ENCODE measurements around the gene NCAM1.

The NCAM1 gene

DNA sequence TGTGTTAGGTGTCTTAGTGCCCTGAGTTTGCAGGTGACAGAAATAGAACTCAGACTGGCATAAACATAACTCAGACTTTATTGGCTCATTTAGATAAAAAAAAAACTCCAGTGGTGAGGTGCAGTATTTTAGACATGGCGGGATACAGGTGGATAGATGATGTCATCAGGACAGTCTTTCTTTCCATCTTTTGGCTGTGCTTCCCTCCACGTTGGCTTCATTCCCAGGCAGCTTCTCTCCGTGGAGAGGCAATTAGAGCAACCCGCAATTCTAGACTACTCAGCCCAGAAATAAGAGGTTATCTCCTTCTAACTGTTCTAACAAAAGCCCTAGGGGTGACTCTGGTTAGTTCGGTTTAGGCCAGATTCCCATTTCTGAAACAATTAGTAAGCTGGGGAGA lies 40.5 kb downstream of the NCAM1 start:
- Histone ChIP-seq H3K4me1 (peaks cover 57% of the 10 kb centered on the region), H3K36me3 (no peaks in the 10 kb centered on the region; the same call in none of the 2 replicates), H3K27me3 (no peaks in the 10 kb centered on the region), H3K4me3 (ENCODE audit: low read depth, low read length) (no peak overlapping the region), H3K9me3 (no peaks in the 10 kb centered on the region)
- peak; percentile 66 for DNase-seq
- TF ChIP-seq, protein P1, sequence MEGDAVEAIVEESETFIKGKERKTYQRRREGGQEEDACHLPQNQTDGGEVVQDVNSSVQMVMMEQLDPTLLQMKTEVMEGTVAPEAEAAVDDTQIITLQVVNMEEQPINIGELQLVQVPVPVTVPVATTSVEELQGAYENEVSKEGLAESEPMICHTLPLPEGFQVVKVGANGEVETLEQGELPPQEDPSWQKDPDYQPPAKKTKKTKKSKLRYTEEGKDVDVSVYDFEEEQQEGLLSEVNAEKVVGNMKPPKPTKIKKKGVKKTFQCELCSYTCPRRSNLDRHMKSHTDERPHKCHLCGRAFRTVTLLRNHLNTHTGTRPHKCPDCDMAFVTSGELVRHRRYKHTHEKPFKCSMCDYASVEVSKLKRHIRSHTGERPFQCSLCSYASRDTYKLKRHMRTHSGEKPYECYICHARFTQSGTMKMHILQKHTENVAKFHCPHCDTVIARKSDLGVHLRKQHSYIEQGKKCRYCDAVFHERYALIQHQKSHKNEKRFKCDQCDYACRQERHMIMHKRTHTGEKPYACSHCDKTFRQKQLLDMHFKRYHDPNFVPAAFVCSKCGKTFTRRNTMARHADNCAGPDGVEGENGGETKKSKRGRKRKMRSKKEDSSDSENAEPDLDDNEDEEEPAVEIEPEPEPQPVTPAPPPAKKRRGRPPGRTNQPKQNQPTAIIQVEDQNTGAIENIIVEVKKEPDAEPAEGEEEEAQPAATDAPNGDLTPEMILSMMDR (IDR thresholded peaks at IDR 0.05; ENCODE audit: low read depth, low read length): no peak

DNA sequence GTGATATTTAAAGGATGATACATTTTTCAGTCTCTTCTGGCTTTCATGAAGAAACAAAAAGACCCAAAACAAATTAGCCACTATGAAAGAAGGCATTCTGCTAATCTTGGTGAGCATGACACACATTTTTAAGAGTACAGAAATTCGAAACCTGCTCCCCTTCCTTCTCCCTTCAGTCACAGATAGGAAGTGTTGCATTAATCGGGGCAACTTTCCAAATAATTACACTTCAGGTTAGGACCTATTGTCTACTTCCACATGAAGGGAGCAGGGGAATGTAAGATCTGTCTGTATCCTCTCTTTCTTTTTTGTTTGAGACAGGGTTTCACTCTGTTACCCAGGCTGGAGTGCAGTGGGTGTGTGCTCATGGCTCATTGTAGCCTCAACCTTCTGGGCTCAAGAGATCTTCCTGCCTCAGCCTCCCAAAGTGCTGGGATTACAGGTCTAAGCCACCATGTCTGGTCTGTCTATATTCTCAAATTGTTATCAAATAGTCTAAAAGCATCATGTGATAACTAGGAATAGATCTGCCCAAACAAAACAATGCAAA lies 45.8 kb downstream of the NCAM1 start:
- DNase-seq: no peak
- TF ChIP-seq, protein P1 (IDR thresholded peaks at IDR 0.05; ENCODE audit: low read depth, low read length): no peak
- no peaks in the 10 kb centered on the region for H3K9me3 ChIP-seq
- H3K4me1 ChIP-seq: peaks cover 27% of the 10 kb centered on the region
- no peaks in the 10 kb centered on the region for H3K27me3 ChIP-seq
- H3K4me3 ChIP-seq (ENCODE audit: low read depth, low read length): no peak overlapping the region
- H3K36me3 ChIP-seq: no peaks in the 10 kb centered on the region; the same call in 1 of the 2 replicates

DNA sequence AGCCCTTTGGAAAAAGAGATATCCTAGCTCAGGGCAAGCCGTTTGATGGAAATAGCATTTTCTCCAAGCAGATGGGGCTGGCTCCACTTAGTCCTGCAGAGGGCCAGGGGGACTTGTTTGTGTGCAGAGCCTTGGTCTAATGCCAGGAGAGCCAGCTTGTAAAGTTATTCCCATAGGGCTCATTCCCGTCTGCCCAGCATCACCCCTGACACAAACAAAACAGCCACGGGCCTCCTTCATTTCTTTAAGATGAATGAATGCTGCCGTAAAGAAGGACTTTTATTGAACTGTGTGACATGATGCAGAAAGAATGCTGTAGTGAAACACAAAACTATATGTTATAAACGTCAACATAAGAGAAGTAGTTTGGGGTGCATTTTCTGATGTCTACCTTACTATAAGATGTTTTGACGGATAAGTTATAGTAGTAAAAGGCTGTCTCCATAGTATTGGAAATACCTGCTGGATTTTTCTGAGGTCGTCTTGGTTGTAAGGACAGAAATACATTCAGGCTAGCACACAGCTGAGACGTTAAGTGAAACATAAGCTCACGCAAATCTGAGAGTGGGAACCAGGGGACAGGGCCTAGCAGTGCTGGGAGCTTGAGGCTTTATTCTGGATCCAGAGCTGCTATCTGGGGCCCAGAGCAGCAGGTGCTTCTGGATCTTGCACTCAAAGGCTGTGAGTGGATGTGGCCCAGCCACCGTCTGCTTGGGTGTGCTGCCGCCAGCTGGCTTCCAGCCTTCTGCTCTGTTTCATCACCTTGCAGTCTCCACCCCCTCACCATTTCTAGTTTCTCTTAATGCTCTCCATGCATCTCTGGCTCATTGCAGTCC lies 53.3 kb downstream of the NCAM1 start:
- Histone ChIP-seq H3K36me3 (no peaks in the 10 kb centered on the region), H3K4me3 (ENCODE audit: low read depth, low read length) (peak overlapping the region; percentile 27), H3K27me3 (no peaks in the 10 kb centered on the region), H3K4me1 (peaks cover 20% of the 10 kb centered on the region), H3K9me3 (no peaks in the 10 kb centered on the region)
- TF ChIP-seq, protein P1 (IDR thresholded peaks at IDR 0.05; ENCODE audit: low read depth, low read length): peak; percentile 54
- DNase-seq: peak; percentile 90

DNA sequence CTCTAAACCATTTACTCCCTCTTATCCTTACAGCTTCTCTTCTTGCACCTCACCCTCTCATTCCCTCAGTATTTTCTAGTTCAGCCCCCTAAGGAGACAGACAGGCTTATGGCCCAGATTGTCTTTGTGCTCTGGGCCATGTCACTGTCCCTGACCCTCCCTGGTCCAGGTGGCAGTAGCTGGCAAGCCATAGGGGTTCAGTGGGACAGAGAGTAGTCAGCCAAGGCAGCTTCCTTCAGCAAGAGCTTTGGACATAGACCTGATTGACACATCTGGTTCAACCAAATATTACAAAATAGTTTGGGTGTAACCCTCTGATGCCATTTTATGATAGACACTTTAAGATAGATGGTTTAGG lies 53.9 kb downstream of the NCAM1 start:
- H3K27me3 ChIP-seq: no peaks in the 10 kb centered on the region
- TF ChIP-seq, protein P1 (IDR thresholded peaks at IDR 0.05; ENCODE audit: low read depth, low read length): no peak
- H3K4me1 ChIP-seq: peaks cover 20% of the 10 kb centered on the region
- no peak for DNase-seq
- no peaks in the 10 kb centered on the region for H3K36me3 ChIP-seq
- H3K9me3 ChIP-seq: no peaks in the 10 kb centered on the region
- no peak overlapping the region for H3K4me3 ChIP-seq (ENCODE audit: low read depth, low read length)

DNA sequence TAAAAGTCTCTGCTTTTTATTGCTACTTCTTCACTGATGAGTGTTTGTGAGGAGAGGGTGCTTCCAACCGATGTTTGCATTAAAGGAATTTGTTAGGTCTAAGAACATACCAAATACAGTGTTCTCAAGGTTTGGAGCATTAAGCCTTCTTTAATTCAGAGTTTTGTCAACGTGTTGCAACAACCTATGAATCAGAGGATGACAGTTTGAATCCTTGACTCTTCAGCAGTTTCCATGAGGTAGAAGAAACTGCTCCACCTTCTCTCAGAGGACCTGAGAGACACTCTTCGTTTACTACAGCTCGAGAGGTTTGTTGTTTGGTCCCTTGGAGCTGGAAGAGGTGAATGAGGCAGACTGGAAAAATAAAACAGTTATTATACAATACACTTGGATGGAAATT lies 55.7 kb downstream of the NCAM1 start:
- Histone ChIP-seq H3K4me1 (peaks cover 20% of the 10 kb centered on the region), H3K36me3 (no peaks in the 10 kb centered on the region), H3K27me3 (no peaks in the 10 kb centered on the region), H3K4me3 (ENCODE audit: low read depth, low read length) (no peak overlapping the region), H3K9me3 (no peaks in the 10 kb centered on the region)
- DNase-seq: no peak
- TF ChIP-seq, protein P1 (IDR thresholded peaks at IDR 0.05; ENCODE audit: low read depth, low read length): no peak

DNA sequence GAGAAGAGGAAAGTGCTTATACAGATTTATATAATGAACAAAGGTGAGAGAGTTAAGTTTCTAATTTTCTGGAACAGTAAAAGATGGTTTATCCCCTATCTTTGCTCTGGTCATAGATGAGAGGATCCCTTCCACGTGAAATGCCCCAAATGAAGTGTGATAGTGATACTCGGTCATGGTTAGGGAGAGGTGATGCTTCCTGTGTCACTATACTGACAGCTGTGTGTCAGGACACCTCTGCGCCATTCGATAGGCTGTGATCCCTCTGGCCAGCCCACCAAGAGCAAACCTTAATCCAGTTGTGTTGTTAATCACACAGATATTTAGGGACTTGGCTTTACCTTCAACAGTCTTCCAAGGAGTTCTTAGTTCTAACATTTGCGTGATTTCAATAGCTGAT lies 57.7 kb downstream of the NCAM1 start:
- no peaks in the 10 kb centered on the region for H3K9me3 ChIP-seq
- H3K4me3 ChIP-seq (ENCODE audit: low read depth, low read length): no peak overlapping the region
- no peaks in the 10 kb centered on the region for H3K27me3 ChIP-seq
- TF ChIP-seq, protein P1 (IDR thresholded peaks at IDR 0.05; ENCODE audit: low read depth, low read length): no peak
- no peaks in the 10 kb centered on the region for H3K36me3 ChIP-seq
- DNase-seq: no peak
- H3K4me1 ChIP-seq: peaks cover 16% of the 10 kb centered on the region

Measured in BE2C (cell line).